HepG2 (cell line): Measurements from ENCODE around the gene MLC1. TPM values are rescaled to one million over a fixed set of nuclear protein-coding genes. Genes with fewer than 3 reads are reported as not detected.

ENCODE experiments used
- ATAC-seq: fragments of 200-7000 bp; cut with Tn5 transposase; 3 replicates; pipeline ENCODE4 v1.9.1; 2020; ENCODE audit warnings: mild to moderate bottlenecking, moderate library complexity
- BruUV-seq: library from RNA; stranded (reverse); fragments of 400-500 nt; replicated peaks from 2 replicates; lab custom pipeline; 2021; lab: Mats Ljungman, UMichigan
- CTCF ChIA-PET: fragments of 300-600 bp; formaldehyde crosslinking; extraction: SDS; loops from one replicate; lab custom pipeline; 2021; ENCODE audit warnings: low total read pairs, inconsistent platforms, low intra/inter-chr PET ratio; lab: Yijun Ruan, JAX
- POLR2A ChIA-PET: fragments of 350-600 bp; sonication (Branson Sonifier 250); formaldehyde crosslinking; loops from one replicate; lab custom pipeline; 2020; ENCODE audit warnings: antibody characterized with exemption, inconsistent platforms; lab: Yijun Ruan, JAX
- DNase-seq: peaks from one replicate; pipeline ENCODE4 v3.0.0-alpha.2; 2015; ENCODE audit warnings: low spot score
- FAIRE-seq: peaks from 3 replicates; lab custom pipeline; 2011; peaks lifted over from hg19 to GRCh38; lab: Jason Lieb, UNC
- H2AFZ ChIP-seq: one replicate; pipeline ENCODE4 v1.6.1; 2011; ENCODE audit warnings: low read length, inconsistent platforms
- H3K27ac ChIP-seq: fragments of 300-600 bp; 3 replicates; pipeline ENCODE4 v1.8.0; 2011; ENCODE audit warnings: mixed run types, mild to moderate bottlenecking, mixed read lengths, low read length, inconsistent platforms; ENCODE audit not compliant: insufficient read depth; ENCODE audit errors: extremely low read length
- H3K27me3 ChIP-seq, 2 experiments: fragments of 200-600 bp in 1 of 2; 2 replicates in 1 of 2; 3 replicates in 1 of 2; pipeline versions ENCODE4 v1.6.0 to v1.8.0; 2011; ENCODE audit warnings: low read length in 2 of 2, mild to moderate bottlenecking in 2 of 2, moderate library complexity in 2 of 2, inconsistent platforms in 1 of 2; ENCODE audit not compliant: insufficient read depth in 2 of 2, control insufficient read depth in 1 of 2
- H3K36me3 ChIP-seq, 2 experiments: fragments of 200-600 bp in 1 of 2; replicated peaks in 1 of 2; 2 replicates in 1 of 2; 3 replicates in 1 of 2; pipeline versions ENCODE4 v1.5.1 to v1.8.0; 2011; ENCODE audit warnings: low read length in 2 of 2, inconsistent platforms in 1 of 2; ENCODE audit not compliant: insufficient read depth in 2 of 2, control insufficient read depth in 1 of 2
- H3K4me1 ChIP-seq: 2 replicates; pipeline ENCODE4 v1.5.1; 2012; ENCODE audit warnings: low read length, inconsistent platforms; ENCODE audit not compliant: insufficient read depth
- H3K4me2 ChIP-seq: 2 replicates; pipeline ENCODE4 v1.6.0; 2011; ENCODE audit warnings: low read depth, low read length, inconsistent platforms
- H3K4me3 ChIP-seq, 3 experiments: fragments of 200-600 bp in 1 of 3; sonication (generic), shearing (Covaris generic) in 1 of 3; replicated peaks in 1 of 3; 2 replicates each; pipeline ENCODE4 v1.5.1; 2011 to 2016; ENCODE audit warnings: low read length in 3 of 3, inconsistent platforms in 2 of 3, low read depth in 2 of 3, mild to moderate bottlenecking in 2 of 3, control low read depth in 1 of 3, mixed read lengths in 1 of 3; ENCODE audit not compliant: insufficient read depth in 1 of 3
- H3K79me2 ChIP-seq: one replicate; pipeline ENCODE4 v1.6.1; 2011; ENCODE audit warnings: low read length, inconsistent platforms; ENCODE audit not compliant: insufficient read depth
- H3K9ac ChIP-seq: 2 replicates; pipeline ENCODE4 v1.6.0; 2011; ENCODE audit warnings: mild to moderate bottlenecking, low read depth, low read length, inconsistent platforms; ENCODE audit not compliant: insufficient read depth
- H3K9me3 ChIP-seq: 2 replicates; pipeline ENCODE4 v1.5.1; 2012; ENCODE audit warnings: mild to moderate bottlenecking, low read length
- H4K20me1 ChIP-seq: 2 replicates; pipeline ENCODE4 v1.6.0; 2011; ENCODE audit warnings: inconsistent platforms, mild to moderate bottlenecking, low read length, moderate library complexity; ENCODE audit not compliant: insufficient read depth
- NCOA5 ChIP-seq: sonication (generic); formaldehyde crosslinking; IDR thresholded peaks from 2 replicates; pipeline ENCODE4 v1.4.0; 2020; ENCODE audit warnings: missing genetic modification reagents
- NFIB ChIP-seq: sonication (generic); formaldehyde crosslinking; IDR thresholded peaks from 2 replicates; pipeline ENCODE4 v1.9.0; 2021; ENCODE audit warnings: missing genetic modification reagents, mild to moderate bottlenecking, borderline replicate concordance
- WGBS: methylation state at CpG from one replicate; pipeline ENCODE4 v1.1.6; 2017; ENCODE audit warnings: low lambda C conversion rate; 5-methylcytosine and 5-hydroxymethylcytosine counted together
- in situ Hi-C: cut with HindIII; loops from 2 replicates; pipeline ENCODE4 v1.10.0; 2017; ENCODE audit warnings: low pct_unique_long_range_greater_than_20kb; ENCODE audit not compliant: extremely low pct_ligation_motif_present
- intact Hi-C: fragments of 100-400 bp; cut with micrococcal nuclease; formaldehyde crosslinking; loops from one replicate; pipeline ENCODE4 v1.10.0; 2022; ENCODE audit not compliant: unreplicated experiment
- polyA plus RNA-seq, 8 experiments: library from polyadenylated mRNA; depleted of rRNA in 3 of 8; stranded (reverse) in 7 of 8; unstranded in 1 of 8; fragments of >200 nt; fragmentation: Illumina TruSeq in 4 of 8; extraction: Trizol in 4 of 8; gene quantifications; 2 replicates each; pipeline versions ENCODE4 v1.2.1 to v1.2.3, GENCODE V29; 2011 to 2016; ENCODE audit warnings: low read depth in 4 of 8, missing spikeins in 1 of 8, mixed read lengths in 1 of 8; ENCODE audit not compliant: insufficient read depth in 1 of 8
- total RNA-seq, 5 experiments: library from RNA; depleted of rRNA; stranded (reverse); fragments of >200 nt; fragmentation: Illumina TruSeq; extraction: Trizol; gene quantifications; 2 replicates each; pipeline ENCODE4 v1.2.3, GENCODE V29; 2016; ENCODE audit warnings: low read depth in 1 of 5
- TF ChIP-seq, protein P1 (sequence below): sonication (generic); formaldehyde crosslinking; IDR thresholded peaks from 2 replicates; pipeline ENCODE4 v1.4.0; 2020; ENCODE audit warnings: missing genetic modification reagents, mild to moderate bottlenecking, borderline replicate concordance
- TF ChIP-seq, protein P2 (sequence below): sonication (generic); formaldehyde crosslinking; IDR thresholded peaks from 2 replicates; pipeline ENCODE4 v1.4.0; 2020; ENCODE audit warnings: missing genetic modification reagents

Gene MLC1
- total and polyA plus RNA-seq, 2 of the 13 experiments (the other 11 are each of a cell fraction or from before 2014, with no cell fraction given): not detected

DNA sequence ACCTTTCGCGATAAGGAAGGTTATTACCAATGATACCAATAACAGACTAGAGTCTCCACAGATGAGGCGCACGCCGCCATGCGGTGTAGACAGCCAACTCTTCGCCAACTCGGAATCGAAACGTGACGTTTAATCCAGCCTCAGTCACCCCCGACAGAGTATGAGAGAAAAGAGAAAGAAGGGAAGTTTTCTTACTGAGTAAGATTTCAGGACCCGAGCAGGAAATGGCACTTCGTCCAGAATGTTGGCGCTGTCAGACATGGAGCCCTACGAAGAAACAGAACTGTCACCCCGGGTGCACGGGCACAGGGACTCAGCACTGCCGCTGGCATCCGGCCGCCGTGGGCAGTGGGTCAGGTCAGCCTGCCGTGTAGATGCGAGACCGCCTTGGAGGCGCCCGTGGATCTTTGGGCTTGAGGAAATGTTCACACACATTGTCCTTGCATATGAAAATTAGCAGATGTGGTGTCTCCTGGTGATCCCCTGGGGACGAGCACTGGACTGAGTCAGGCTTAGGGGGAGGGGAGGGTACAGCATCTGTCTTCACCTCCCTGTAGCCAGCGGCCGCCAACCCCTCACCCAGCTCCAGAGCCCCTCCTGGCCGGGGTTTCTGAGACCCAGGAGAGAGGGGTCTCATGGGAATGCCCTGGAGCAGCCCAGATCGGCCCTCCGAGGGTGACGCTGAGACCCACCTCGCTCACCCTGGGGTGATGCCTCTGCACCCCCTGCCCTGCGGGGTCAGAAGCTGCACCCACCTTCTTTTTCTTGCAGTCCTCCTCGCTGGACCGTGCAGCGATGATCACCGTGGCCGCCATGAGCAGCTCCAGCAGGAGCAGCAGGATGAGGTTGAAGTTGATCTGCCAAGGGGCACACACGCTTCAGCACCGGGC lies 8.3 kb downstream of the MLC1 start (continued):
- TF ChIP-seq, protein P1, sequence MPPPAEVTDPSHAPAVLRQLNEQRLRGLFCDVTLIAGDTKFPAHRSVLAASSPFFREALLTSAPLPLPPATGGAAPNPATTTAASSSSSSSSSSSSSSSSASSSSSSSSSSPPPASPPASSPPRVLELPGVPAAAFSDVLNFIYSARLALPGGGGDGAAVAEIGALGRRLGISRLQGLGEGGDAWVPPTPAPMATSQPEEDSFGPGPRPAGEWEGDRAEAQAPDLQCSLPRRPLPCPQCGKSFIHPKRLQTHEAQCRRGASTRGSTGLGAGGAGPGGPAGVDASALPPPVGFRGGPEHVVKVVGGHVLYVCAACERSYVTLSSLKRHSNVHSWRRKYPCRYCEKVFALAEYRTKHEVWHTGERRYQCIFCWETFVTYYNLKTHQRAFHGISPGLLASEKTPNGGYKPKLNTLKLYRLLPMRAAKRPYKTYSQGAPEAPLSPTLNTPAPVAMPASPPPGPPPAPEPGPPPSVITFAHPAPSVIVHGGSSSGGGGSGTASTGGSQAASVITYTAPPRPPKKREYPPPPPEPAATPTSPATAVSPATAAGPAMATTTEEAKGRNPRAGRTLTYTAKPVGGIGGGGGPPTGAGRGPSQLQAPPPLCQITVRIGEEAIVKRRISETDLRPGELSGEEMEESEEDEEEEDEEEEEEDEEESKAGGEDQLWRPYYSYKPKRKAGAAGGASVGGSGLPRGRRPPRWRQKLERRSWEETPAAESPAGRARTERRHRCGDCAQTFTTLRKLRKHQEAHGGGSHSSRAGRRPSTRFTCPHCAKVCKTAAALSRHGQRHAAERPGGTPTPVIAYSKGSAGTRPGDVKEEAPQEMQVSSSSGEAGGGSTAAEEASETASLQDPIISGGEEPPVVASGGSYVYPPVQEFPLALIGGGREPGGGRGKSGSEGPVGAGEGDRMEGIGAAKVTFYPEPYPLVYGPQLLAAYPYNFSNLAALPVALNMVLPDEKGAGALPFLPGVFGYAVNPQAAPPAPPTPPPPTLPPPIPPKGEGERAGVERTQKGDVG (CRISPR knock-in tag): no peak
- TF ChIP-seq NCOA5 (CRISPR knock-in tag): no peak
- TF ChIP-seq, all 625 proteins: peak for 0

DNA sequence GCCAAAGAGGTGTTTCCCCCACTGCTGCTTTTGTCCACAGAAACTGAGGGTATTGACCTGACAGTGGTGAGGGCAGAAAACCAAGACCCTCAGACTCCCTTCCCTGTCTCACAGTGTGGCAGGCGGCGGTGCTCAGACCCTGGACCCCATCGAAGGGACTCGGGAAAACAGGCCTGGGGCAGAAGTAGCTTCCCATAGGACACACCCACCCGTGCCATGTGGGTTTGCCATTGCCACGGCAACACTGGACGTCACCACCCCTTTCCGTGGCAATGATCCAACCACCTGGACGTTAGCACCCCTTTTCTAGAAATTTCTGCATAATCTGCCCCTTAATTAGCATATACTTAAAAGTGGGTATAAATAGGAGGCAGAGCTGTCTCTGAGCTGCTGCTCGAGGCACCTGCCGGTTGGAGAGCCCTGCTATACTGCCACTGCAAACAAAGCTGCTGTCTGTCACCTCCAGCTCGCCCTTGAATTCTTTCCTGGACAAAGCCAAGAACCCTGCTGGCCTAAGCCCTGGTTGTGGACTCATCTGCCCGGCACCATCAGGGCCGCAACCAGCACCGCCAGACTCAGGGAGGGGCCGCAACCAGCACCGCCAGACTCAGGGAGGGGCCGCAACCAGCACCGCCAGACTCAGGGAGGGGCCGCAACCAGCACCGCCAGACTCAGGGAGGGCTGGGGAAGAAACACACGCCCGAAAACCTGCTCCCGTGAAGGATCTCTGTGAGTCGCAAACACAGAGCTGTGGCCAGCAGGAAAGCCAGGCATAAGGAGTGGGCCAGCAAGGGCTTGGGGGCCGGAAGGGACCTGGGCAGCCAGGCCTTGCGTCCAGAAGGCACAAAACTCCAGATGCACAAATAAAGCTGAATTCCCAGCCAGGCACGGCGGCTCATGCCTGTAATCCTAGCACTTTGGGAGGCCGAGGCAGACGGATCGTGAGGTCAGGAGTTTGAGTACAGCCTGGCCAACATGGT lies 10.4 kb downstream of the MLC1 start:
- H3K4me1 ChIP-seq: peaks cover 9% of the 10 kb centered on the region; the same call in 1 of the 2 replicates
- H3K27ac ChIP-seq: no peak overlapping the region
- WGBS: 60% methylated on average over 28 of the region's 32 CpGs
- in situ Hi-C loops: no loop called here
- no TSS peak for BruUV-seq
- POLR2A ChIA-PET: no interaction called here
- TF ChIP-seq, protein P2, sequence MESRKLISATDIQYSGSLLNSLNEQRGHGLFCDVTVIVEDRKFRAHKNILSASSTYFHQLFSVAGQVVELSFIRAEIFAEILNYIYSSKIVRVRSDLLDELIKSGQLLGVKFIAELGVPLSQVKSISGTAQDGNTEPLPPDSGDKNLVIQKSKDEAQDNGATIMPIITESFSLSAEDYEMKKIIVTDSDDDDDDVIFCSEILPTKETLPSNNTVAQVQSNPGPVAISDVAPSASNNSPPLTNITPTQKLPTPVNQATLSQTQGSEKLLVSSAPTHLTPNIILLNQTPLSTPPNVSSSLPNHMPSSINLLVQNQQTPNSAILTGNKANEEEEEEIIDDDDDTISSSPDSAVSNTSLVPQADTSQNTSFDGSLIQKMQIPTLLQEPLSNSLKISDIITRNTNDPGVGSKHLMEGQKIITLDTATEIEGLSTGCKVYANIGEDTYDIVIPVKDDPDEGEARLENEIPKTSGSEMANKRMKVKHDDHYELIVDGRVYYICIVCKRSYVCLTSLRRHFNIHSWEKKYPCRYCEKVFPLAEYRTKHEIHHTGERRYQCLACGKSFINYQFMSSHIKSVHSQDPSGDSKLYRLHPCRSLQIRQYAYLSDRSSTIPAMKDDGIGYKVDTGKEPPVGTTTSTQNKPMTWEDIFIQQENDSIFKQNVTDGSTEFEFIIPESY (CRISPR knock-in tag): 0 out of 2 replicates have a peak, but pooled peaks have one; percentile 28
- TF ChIP-seq NFIB (CRISPR knock-in tag): no peak
- TF ChIP-seq, all 625 proteins: peak for 1
- ATAC-seq: 0 out of 3 replicates have a peak, but pooled peaks have one; percentile 32
- Histone ChIP-seq H3K9ac (no peak overlapping the region), H4K20me1 (no peaks in the 10 kb centered on the region), H3K36me3 (no peaks in the 10 kb centered on the region), H3K4me3 (no peak overlapping the region), H2AFZ (no peak overlapping the region), H3K79me2 (no peaks in the 10 kb centered on the region), H3K9me3 (no peaks in the 10 kb centered on the region), H3K27me3 (peaks cover 7 to 23% of the 10 kb centered on the region in 2 experiments; a peak in 3 of 5 replicates), H3K4me2 (no peak overlapping the region)
- DNase-seq: no peak
- intact Hi-C loops: no loop called here
- no peak for FAIRE-seq
- CTCF ChIA-PET: no interaction called here
